Skeletal muscle satellite cell (primary cell): ENCODE results near the gene TFR2.
"Not testable (repeated sequence)": the region's sequence is repeated elsewhere in the genome, so short reads cannot be mapped to it uniquely, and the experiment has no call there.

Experiments used
- H3K27me3 ChIP-seq: 2 replicates; pipeline ENCODE4 v1.7.0; 2013; ENCODE audit warnings: low read length; ENCODE audit not compliant: control insufficient read depth, insufficient read depth
- H3K36me3 ChIP-seq: 2 replicates; pipeline ENCODE4 v1.7.0; 2013; ENCODE audit warnings: mild to moderate bottlenecking, control low read depth, low read length; ENCODE audit not compliant: insufficient read depth
- H3K4me1 ChIP-seq: 2 replicates; pipeline ENCODE4 v1.7.0; 2013; ENCODE audit warnings: low read length; ENCODE audit not compliant: control insufficient read depth, insufficient read depth
- H3K4me2 ChIP-seq: 2 replicates; pipeline ENCODE4 v1.7.0; 2013; ENCODE audit warnings: mild to moderate bottlenecking, low read length
- H3K4me3 ChIP-seq: 2 replicates; pipeline ENCODE4 v1.7.0; 2013; ENCODE audit warnings: low read length
- H3K9ac ChIP-seq: 2 replicates; pipeline ENCODE4 v1.7.0; 2013; ENCODE audit warnings: mild to moderate bottlenecking, low read depth, low read length, moderate library complexity
- H3K9me3 ChIP-seq: replicated peaks from 2 replicates; pipeline ENCODE4 v1.7.0; 2013; ENCODE audit warnings: mild to moderate bottlenecking, control low read depth, low read length

Gene TFR2

GRCh38 chr7:100667331-100668068 is 26.1 kb upstream of the TFR2 start:
- Histone ChIP-seq H3K36me3 (no peaks in the 10 kb centered on the region), H3K27me3 (peaks cover 27% of the 10 kb centered on the region), H3K4me1 (no peaks in the 10 kb centered on the region), H3K4me2 (no peak overlapping the region), H3K4me3 (no peak overlapping the region), H3K9ac (no peak overlapping the region), H3K9me3 (no peaks in the 10 kb centered on the region)

- Histone ChIP-seq H3K9ac (no peak overlapping the region), H3K4me3 (no peak overlapping the region), H3K36me3 (no peaks in the 10 kb centered on the region), H3K4me2 (no peak overlapping the region), H3K9me3 (no peaks in the 10 kb centered on the region), H3K4me1 (no peaks in the 10 kb centered on the region), H3K27me3 (peaks cover 29% of the 10 kb centered on the region)
Observed at GRCh38 chr7:100665168-100665726, 23.9 kb upstream of the TFR2 start.

GRCh38 chr7:100662194-100662776 is 20.9 kb upstream of the TFR2 start:
- H3K36me3 ChIP-seq, H3K4me2 ChIP-seq, H3K4me3 ChIP-seq, H3K9ac ChIP-seq, H3K9me3 ChIP-seq, H3K4me1 ChIP-seq: not testable (repeated sequence)
- peaks cover 30% of the 10 kb centered on the region for H3K27me3 ChIP-seq

- peaks cover 38% of the 10 kb centered on the region for H3K27me3 ChIP-seq
- H3K36me3 ChIP-seq: no peaks in the 10 kb centered on the region
- H3K4me2 ChIP-seq: peak within 1 kb of the TSS; percentile 11
- no peaks in the 10 kb centered on the region for H3K4me1 ChIP-seq
- H3K4me3 ChIP-seq: no peak within 1 kb of the TSS
- no peaks in the 10 kb centered on the region for H3K9me3 ChIP-seq
- H3K9ac ChIP-seq: no peak within 1 kb of the TSS
Observed at GRCh38 chr7:100655908-100656674, 14.7 kb upstream of the TFR2 start, which contains the start of gene ACTL6B. ACTL6B (minus strand) TSS chr7:100656448; CDS start chr7:100656354, 94 bp downstream.

- no peak overlapping the region for H3K9ac ChIP-seq
- no peaks in the 10 kb centered on the region for H3K9me3 ChIP-seq
- no peak overlapping the region for H3K4me2 ChIP-seq
- H3K4me3 ChIP-seq: no peak overlapping the region
- H3K4me1 ChIP-seq: no peaks in the 10 kb centered on the region
- H3K27me3 ChIP-seq: peaks cover 38% of the 10 kb centered on the region
- H3K36me3 ChIP-seq: no peaks in the 10 kb centered on the region
Observed at GRCh38 chr7:100654908-100655831, 13.8 kb upstream of the TFR2 start.

- H3K36me3 ChIP-seq: no peaks in the 10 kb centered on the region
- no peaks in the 10 kb centered on the region for H3K9me3 ChIP-seq
- H3K4me1 ChIP-seq: no peaks in the 10 kb centered on the region
- no peak overlapping the region for H3K4me3 ChIP-seq
- no peak overlapping the region for H3K9ac ChIP-seq
- H3K4me2 ChIP-seq: no peak overlapping the region
- peaks cover 38% of the 10 kb centered on the region for H3K27me3 ChIP-seq
Observed at GRCh38 chr7:100649826-100650565, 8.6 kb upstream of the TFR2 start.

- H3K4me1 ChIP-seq: no peaks in the 10 kb centered on the region
- no peak overlapping the region for H3K9ac ChIP-seq
- H3K4me2 ChIP-seq: no peak overlapping the region
- peaks cover 60% of the 10 kb centered on the region for H3K27me3 ChIP-seq
- no peaks in the 10 kb centered on the region for H3K9me3 ChIP-seq
- no peaks in the 10 kb centered on the region for H3K36me3 ChIP-seq
- no peak overlapping the region for H3K4me3 ChIP-seq
Observed at GRCh38 chr7:100642534-100642907, 1.2 kb upstream of the TFR2 start.

- no peak overlapping the region for H3K4me3 ChIP-seq
- peaks cover 56% of the 10 kb centered on the region for H3K27me3 ChIP-seq
- no peaks in the 10 kb centered on the region for H3K9me3 ChIP-seq
Observed at GRCh38 chr7:100641860-100642533, 645 bp upstream of the TFR2 start.

GRCh38 chr7:100640517-100641440 is 573 bp downstream of the TFR2 start:
- H3K9me3 ChIP-seq: no peaks in the 10 kb centered on the region
- no peak overlapping the region for H3K4me3 ChIP-seq
- H3K27me3 ChIP-seq: peaks cover 52% of the 10 kb centered on the region
- H3K9ac ChIP-seq: no peak overlapping the region
- H3K36me3 ChIP-seq: no peaks in the 10 kb centered on the region
- H3K4me1 ChIP-seq: no peaks in the 10 kb centered on the region
- H3K4me2 ChIP-seq: no peak overlapping the region

More at GRCh38 chr7:100641860-100642533, 645 bp upstream of the TFR2 start:
- no peak overlapping the region for H3K4me2 ChIP-seq
- H3K4me1 ChIP-seq: no peaks in the 10 kb centered on the region
- H3K36me3 ChIP-seq: no peaks in the 10 kb centered on the region
- H3K9ac ChIP-seq: no peak overlapping the region
